ENCODE data around the gene TUT4.

The TUT4 gene

DNA sequence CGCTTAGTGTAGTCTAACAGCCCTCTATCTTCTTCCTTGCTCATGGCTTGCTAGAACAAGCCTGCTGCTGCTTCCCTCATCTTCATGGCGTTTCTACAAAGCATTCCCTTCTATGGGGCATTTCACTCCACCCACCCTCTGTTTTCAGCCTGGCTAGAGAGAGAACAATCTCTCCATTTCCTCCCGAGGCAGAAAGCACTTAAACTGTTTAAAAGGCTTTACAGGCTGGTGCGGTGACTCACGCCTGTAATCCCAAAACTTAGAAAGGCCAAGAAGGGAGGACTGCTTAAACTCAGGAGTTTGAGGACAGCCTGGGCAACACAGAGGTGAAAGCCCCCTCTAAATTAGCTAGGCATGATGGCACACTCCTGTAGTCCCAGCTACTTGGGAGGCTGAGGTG, 166.4 kb downstream of the TUT4 start:
- no peak overlapping the region for H3K27ac ChIP-seq (ENCODE audit: low read depth, low read length, poor library complexity, severe bottlenecking)
- no peaks in the 10 kb centered on the region for H3K79me2 ChIP-seq (ENCODE audit: insufficient read depth, low read length)
- H3K9me3 ChIP-seq (ENCODE audit: low read length), result no peaks in the 10 kb centered on the region
- H3K27me3 ChIP-seq (ENCODE audit: insufficient read depth, low read length), result no peaks in the 10 kb centered on the region
- H3K9me2 ChIP-seq (ENCODE audit: low read depth, low read length), result no peaks in the 10 kb centered on the region
- H4K20me1 ChIP-seq (ENCODE audit: insufficient read depth, low read length), result no peaks in the 10 kb centered on the region
- no peaks in the 10 kb centered on the region for H3F3A ChIP-seq (ENCODE audit: insufficient read depth, low read length)
- TF ChIP-seq EZH2 (IDR thresholded peaks at IDR 0.05; ENCODE audit: borderline replicate concordance, low read length), result no peak
- TF ChIP-seq, protein P1, sequence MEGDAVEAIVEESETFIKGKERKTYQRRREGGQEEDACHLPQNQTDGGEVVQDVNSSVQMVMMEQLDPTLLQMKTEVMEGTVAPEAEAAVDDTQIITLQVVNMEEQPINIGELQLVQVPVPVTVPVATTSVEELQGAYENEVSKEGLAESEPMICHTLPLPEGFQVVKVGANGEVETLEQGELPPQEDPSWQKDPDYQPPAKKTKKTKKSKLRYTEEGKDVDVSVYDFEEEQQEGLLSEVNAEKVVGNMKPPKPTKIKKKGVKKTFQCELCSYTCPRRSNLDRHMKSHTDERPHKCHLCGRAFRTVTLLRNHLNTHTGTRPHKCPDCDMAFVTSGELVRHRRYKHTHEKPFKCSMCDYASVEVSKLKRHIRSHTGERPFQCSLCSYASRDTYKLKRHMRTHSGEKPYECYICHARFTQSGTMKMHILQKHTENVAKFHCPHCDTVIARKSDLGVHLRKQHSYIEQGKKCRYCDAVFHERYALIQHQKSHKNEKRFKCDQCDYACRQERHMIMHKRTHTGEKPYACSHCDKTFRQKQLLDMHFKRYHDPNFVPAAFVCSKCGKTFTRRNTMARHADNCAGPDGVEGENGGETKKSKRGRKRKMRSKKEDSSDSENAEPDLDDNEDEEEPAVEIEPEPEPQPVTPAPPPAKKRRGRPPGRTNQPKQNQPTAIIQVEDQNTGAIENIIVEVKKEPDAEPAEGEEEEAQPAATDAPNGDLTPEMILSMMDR (IDR thresholded peaks at IDR 0.05; ENCODE audit: low read length), result no peak
- no peak overlapping the region for H3K9ac ChIP-seq (ENCODE audit: low read length)
- H2AFZ ChIP-seq (ENCODE audit: low read length), result no peak overlapping the region
- no peak overlapping the region for H3K4me2 ChIP-seq (ENCODE audit: low read length)
- H3K36me3 ChIP-seq (ENCODE audit: insufficient read depth, low read length), result peaks cover 93% of the 10 kb centered on the region
- no peak overlapping the region for H3K4me3 ChIP-seq (ENCODE audit: low read depth, low read length, poor library complexity, severe bottlenecking)
- H3K4me1 ChIP-seq (ENCODE audit: insufficient read depth, low read length, severe bottlenecking), result no peaks in the 10 kb centered on the region

DNA sequence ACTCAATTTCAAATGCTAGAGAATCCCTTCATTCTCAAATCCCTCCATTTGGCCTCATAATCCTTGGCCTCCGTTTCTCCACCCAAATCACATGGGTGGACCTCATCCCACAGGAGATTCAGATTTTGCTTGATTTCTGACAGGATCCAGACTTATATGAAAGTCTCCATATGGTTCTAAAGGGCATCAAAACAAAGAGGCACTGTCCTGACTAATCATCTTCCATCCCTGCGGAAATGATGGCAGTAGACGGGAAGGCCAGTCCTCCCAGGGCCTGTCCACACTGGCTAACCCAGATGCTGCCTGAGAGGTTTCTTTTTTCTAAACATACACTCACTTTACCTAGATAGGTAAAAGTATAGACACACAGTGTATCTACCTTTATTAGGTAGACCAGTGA, 167.5 kb downstream of the TUT4 start:
- Histone ChIP-seq H3K9me3 (ENCODE audit: low read length) (no peaks in the 10 kb centered on the region), H3K4me1 (ENCODE audit: insufficient read depth, low read length, severe bottlenecking) (no peaks in the 10 kb centered on the region), H3F3A (ENCODE audit: insufficient read depth, low read length) (no peaks in the 10 kb centered on the region), H3K9ac (ENCODE audit: low read length) (no peak overlapping the region), H3K9me2 (ENCODE audit: low read depth, low read length) (no peaks in the 10 kb centered on the region), H3K4me2 (ENCODE audit: low read length) (no peak overlapping the region), H2AFZ (ENCODE audit: low read length) (no peak overlapping the region), H3K36me3 (ENCODE audit: insufficient read depth, low read length) (peaks cover 97% of the 10 kb centered on the region), H4K20me1 (ENCODE audit: insufficient read depth, low read length) (no peaks in the 10 kb centered on the region), H3K79me2 (ENCODE audit: insufficient read depth, low read length) (no peaks in the 10 kb centered on the region), H3K27ac (ENCODE audit: low read depth, low read length, poor library complexity, severe bottlenecking) (no peak overlapping the region), H3K27me3 (ENCODE audit: insufficient read depth, low read length) (no peaks in the 10 kb centered on the region), H3K4me3 (ENCODE audit: low read depth, low read length, poor library complexity, severe bottlenecking) (no peak overlapping the region)
- TF ChIP-seq, protein P1 (IDR thresholded peaks at IDR 0.05; ENCODE audit: low read length), result no peak
- TF ChIP-seq EZH2 (IDR thresholded peaks at IDR 0.05; ENCODE audit: borderline replicate concordance, low read length), result no peak
